SK-N-SH treated with all-trans-retinoic acid at 6 μM for 48 hours (cell line): Measurements from ENCODE around the gene LAMA5.

Experiments used
- OSR1 ChIP-seq: fragments of 250-450 bp; sonication (Bioruptor Pico); IDR thresholded peaks from 2 replicates; pipeline ENCODE4 v1.8.0; 2022; ENCODE audit warnings: moderate library complexity, mild to moderate bottlenecking, inconsistent platforms
- TCF4 ChIP-seq: fragments of 250-450 bp; sonication (Bioruptor Pico); IDR thresholded peaks from 2 replicates; pipeline ENCODE4 v1.8.0; 2021; ENCODE audit warnings: mild to moderate bottlenecking, moderate library complexity, borderline replicate concordance
- ZFP3 ChIP-seq: fragments of 250-450 bp; sonication (Bioruptor Pico); IDR thresholded peaks from 2 replicates; pipeline ENCODE4 v1.5.0; 2020; ENCODE audit warnings: mild to moderate bottlenecking, moderate library complexity
- ZNF565 ChIP-seq: fragments of 450-650 bp; formaldehyde crosslinking; conservative IDR thresholded peaks from 2 replicates; pipeline ENCODE4 v1.5.0; 2020; ENCODE audit warnings: low read depth, mild to moderate bottlenecking, moderate library complexity
- ZNF70 ChIP-seq: fragments of 450-650 bp; formaldehyde crosslinking; IDR thresholded peaks from 2 replicates; pipeline ENCODE4 v1.5.0; 2020; ENCODE audit warnings: mild to moderate bottlenecking, moderate library complexity

GRCh38 chr20:62280303-62280702 lies 86.8 kb downstream of the LAMA5 start:
- no peak for TF ChIP-seq ZNF70 (CRISPR knock-in tag)
- no peak for TF ChIP-seq ZNF565 (CRISPR knock-in tag)
- TF ChIP-seq OSR1 (CRISPR knock-in tag) = no peak
- TF ChIP-seq TCF4 (CRISPR knock-in tag) = no peak
- TF ChIP-seq ZFP3 (CRISPR knock-in tag) = no peak
